H9 (cell line): ENCODE measurements around the gene GPAT3. TPM values are rescaled to one million over a fixed set of nuclear protein-coding genes. Genes with fewer than 3 reads are reported as not detected.

ENCODE experiments used
- DNase-seq: peaks from one replicate; pipeline ENCODE4 v3.0.0-alpha.2; 2017
- H2AFZ ChIP-seq: one replicate; pipeline ENCODE4 v1.6.1; 2013; ENCODE audit warnings: mild to moderate bottlenecking, low read length, control low read depth, moderate library complexity
- H2AK5ac ChIP-seq: 2 replicates; pipeline ENCODE4 v1.6.1; 2013; ENCODE audit warnings: low read length, control low read depth, mixed read lengths; ENCODE audit not compliant: insufficient read length
- H2BK120ac ChIP-seq: one replicate; pipeline ENCODE4 v1.6.1; 2013; ENCODE audit warnings: low read depth, mild to moderate bottlenecking, low read length, control low read depth, inconsistent platforms; ENCODE audit not compliant: poor library complexity, severe bottlenecking
- H2BK12ac ChIP-seq: 2 replicates; pipeline ENCODE4 v1.6.1; 2013; ENCODE audit warnings: low read length, control low read depth, mixed read lengths, low read depth; ENCODE audit not compliant: insufficient read length
- H2BK15ac ChIP-seq: 2 replicates; pipeline ENCODE4 v1.6.1; 2013; ENCODE audit warnings: low read depth, low read length, control low read depth
- H2BK20ac ChIP-seq: one replicate; pipeline ENCODE4 v1.6.1; 2013; ENCODE audit warnings: low read depth, mild to moderate bottlenecking, low read length, control low read depth, inconsistent platforms; ENCODE audit not compliant: poor library complexity, severe bottlenecking
- H2BK5ac ChIP-seq: 2 replicates; pipeline ENCODE4 v1.6.1; 2013; ENCODE audit warnings: low read length, control low read depth, mixed read lengths; ENCODE audit not compliant: insufficient read length
- H3K14ac ChIP-seq: 2 replicates; pipeline ENCODE4 v1.6.1; 2013; ENCODE audit warnings: low read length, control low read depth; ENCODE audit not compliant: insufficient read depth
- H3K18ac ChIP-seq: 2 replicates; pipeline ENCODE4 v1.6.1; 2013; ENCODE audit warnings: low read depth, mild to moderate bottlenecking, mixed read lengths, low read length, control low read depth; ENCODE audit not compliant: insufficient read length
- H3K23ac ChIP-seq: 2 replicates; pipeline ENCODE4 v1.6.1; 2013; ENCODE audit warnings: low read length, control low read depth, mixed read lengths, low read depth; ENCODE audit not compliant: insufficient read length
- H3K23me2 ChIP-seq: 2 replicates; pipeline ENCODE4 v1.6.1; 2013; ENCODE audit warnings: low read depth, mild to moderate bottlenecking, mixed read lengths, low read length, control low read depth; ENCODE audit not compliant: insufficient read length, poor library complexity, severe bottlenecking
- H3K27ac ChIP-seq: 2 replicates; pipeline ENCODE4 v1.5.1; 2013; ENCODE audit warnings: low read length, control low read depth, mixed read lengths, low read depth; ENCODE audit not compliant: insufficient read length
- H3K27me3 ChIP-seq: 2 replicates; pipeline ENCODE4 v1.6.1; 2013; ENCODE audit warnings: low read length, control low read depth, inconsistent platforms; ENCODE audit not compliant: insufficient read depth
- H3K4ac ChIP-seq: 2 replicates; pipeline ENCODE4 v1.6.1; 2013; ENCODE audit warnings: low read depth, mild to moderate bottlenecking, control low read depth, inconsistent platforms, low read length, moderate library complexity
- H3K4me1 ChIP-seq: 2 replicates; pipeline ENCODE4 v1.6.1; 2013; ENCODE audit warnings: low read length, control low read depth, inconsistent platforms; ENCODE audit not compliant: insufficient read depth
- H3K4me2 ChIP-seq: 2 replicates; pipeline ENCODE4 v1.6.1; 2013; ENCODE audit warnings: low read length, control low read depth, mixed read lengths; ENCODE audit not compliant: insufficient read length, insufficient read depth
- H3K56ac ChIP-seq: 2 replicates; pipeline ENCODE4 v1.6.1; 2013; ENCODE audit warnings: low read depth, mild to moderate bottlenecking, mixed read lengths, low read length, control low read depth; ENCODE audit not compliant: insufficient read length
- H3K79me1 ChIP-seq: 2 replicates; pipeline ENCODE4 v1.6.1; 2013; ENCODE audit warnings: low read depth, mild to moderate bottlenecking, moderate library complexity, low read length, control low read depth, inconsistent platforms; ENCODE audit not compliant: insufficient read depth, poor library complexity, severe bottlenecking
- H3K79me2 ChIP-seq: 2 replicates; pipeline ENCODE4 v1.6.1; 2013; ENCODE audit warnings: low read length, control low read depth, inconsistent platforms; ENCODE audit not compliant: insufficient read depth
- H3K9ac ChIP-seq: 2 replicates; pipeline ENCODE4 v1.6.1; 2013; ENCODE audit warnings: low read length, control low read depth, mixed read lengths; ENCODE audit not compliant: insufficient read length; ENCODE audit errors: extremely low read depth
- H3K9me3 ChIP-seq: one replicate; pipeline ENCODE4 v1.6.1; 2013; ENCODE audit warnings: low read depth, low read length, inconsistent platforms; ENCODE audit not compliant: control insufficient read depth
- H3T11ph ChIP-seq: one replicate; pipeline ENCODE4 v1.6.1; 2013; ENCODE audit warnings: mild to moderate bottlenecking, low read length, control low read depth, inconsistent platforms
- H4K20me1 ChIP-seq: one replicate; pipeline ENCODE4 v1.6.1; 2013; ENCODE audit not compliant: control insufficient read depth, insufficient read length, insufficient read depth
- H4K5ac ChIP-seq: 2 replicates; pipeline ENCODE4 v1.6.1; 2013; ENCODE audit warnings: low read depth, mild to moderate bottlenecking, mixed read lengths, low read length, control low read depth; ENCODE audit not compliant: insufficient read length
- H4K8ac ChIP-seq: replicated peaks from 2 replicates; pipeline ENCODE4 v1.6.1; 2013; ENCODE audit warnings: low read length, control low read depth, mixed read lengths, low read depth; ENCODE audit not compliant: insufficient read length
- H4K91ac ChIP-seq: 2 replicates; pipeline ENCODE4 v1.6.1; 2013; ENCODE audit warnings: low read depth, mild to moderate bottlenecking, moderate library complexity, mixed read lengths, low read length, control low read depth; ENCODE audit not compliant: insufficient read length
- H3K27ac Mint-ChIP-seq, 3 experiments: 2 replicates in 2 of 3; 3 replicates in 1 of 3; pipeline ENCODE4 v1.8.0; 2020 to 2021; ENCODE audit warnings: mixed read lengths in 3 of 3, mild to moderate bottlenecking in 1 of 3, moderate library complexity in 1 of 3
- H3K27me3 Mint-ChIP-seq: 2 replicates; pipeline ENCODE4 v1.8.0; 2021; ENCODE audit warnings: low read depth, mild to moderate bottlenecking, moderate library complexity, mixed read lengths
- H3K36me3 Mint-ChIP-seq, 3 experiments: 2 replicates in 2 of 3; 3 replicates in 1 of 3; pipeline ENCODE4 v1.8.0; 2020 to 2021; ENCODE audit warnings: low read depth in 3 of 3, mixed read lengths in 3 of 3; ENCODE audit not compliant: insufficient read depth in 1 of 3
- H3K4me1 Mint-ChIP-seq, 2 experiments: 2 replicates each; pipeline ENCODE4 v1.8.0; 2020; ENCODE audit warnings: mixed read lengths in 2 of 2
- H3K4me3 Mint-ChIP-seq, 2 experiments: 2 replicates in 1 of 2; 3 replicates in 1 of 2; pipeline ENCODE4 v1.8.0; 2020 to 2021; ENCODE audit warnings: mild to moderate bottlenecking in 2 of 2, mixed read lengths in 2 of 2, moderate library complexity in 1 of 2
- H3K9me3 Mint-ChIP-seq, 2 experiments: 2 replicates in 1 of 2; 3 replicates in 1 of 2; pipeline ENCODE4 v1.8.0; 2020; ENCODE audit warnings: mild to moderate bottlenecking in 2 of 2, mixed read lengths in 2 of 2, moderate library complexity in 1 of 2
- whole genome bisulfite sequencing: extraction: QIAGEN DNeasy Blood & Tissue Kit; methylation state at CpG from one replicate; pipeline ENCODE4 v1.1.7; 2013; ENCODE audit warnings: missing lambda C conversion rate, low lambda C conversion rate, mixed read lengths; ENCODE audit not compliant: insufficient read length; ENCODE audit errors: extremely low coverage; 5-methylcytosine and 5-hydroxymethylcytosine counted together
- total RNA-seq: library from RNA; stranded (reverse); gene quantifications from 2 replicates; pipeline ENCODE4 v1.2.1, GENCODE V29; 2021
- TF ChIP-seq, protein P1 (sequence below): fragments of 200-600 bp; sonication (generic); conservative IDR thresholded peaks from 3 replicates; pipeline ENCODE4 v1.8.0; 2021; ENCODE audit warnings: antibody characterized with exemption, mild to moderate bottlenecking

Gene GPAT3
- total RNA-seq, 1 experiment from 2014 or later: 1.8 TPM

DNA sequence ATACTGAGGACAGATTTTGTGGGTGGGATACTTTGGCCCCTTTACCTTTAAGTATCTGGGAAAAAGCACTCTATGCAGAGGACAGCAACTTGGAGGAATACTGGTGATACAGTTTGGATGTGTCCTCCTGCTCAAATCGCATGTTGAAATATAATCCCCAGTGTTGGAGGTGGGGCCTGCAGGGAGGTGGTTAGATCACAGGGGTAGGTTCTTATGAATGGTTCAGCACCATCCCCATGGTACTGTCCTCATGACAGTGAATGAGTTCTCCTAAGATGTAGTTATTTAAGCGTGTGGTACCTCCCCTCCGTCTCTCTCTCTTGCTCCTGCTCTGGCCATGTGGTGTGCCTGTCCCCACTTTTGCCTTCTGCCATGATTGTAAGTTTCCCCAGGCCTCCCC is 24.6 kb downstream of the GPAT3 start:
- H4K91ac ChIP-seq: no peak overlapping the region
- H3T11ph ChIP-seq: no peak overlapping the region
- no peaks in the 10 kb centered on the region for H3K9me3 Mint-ChIP-seq
- WGBS: no CpG with 5 or more reads among the region's 3 CpGs
- H3K27me3 ChIP-seq: no peaks in the 10 kb centered on the region
- no peak for DNase-seq
- H2BK20ac ChIP-seq: no peak overlapping the region
- H3K9me3 ChIP-seq: no peaks in the 10 kb centered on the region
- H3K56ac ChIP-seq: no peak overlapping the region
- no peak overlapping the region for H2AK5ac ChIP-seq
- no peak overlapping the region for H3K4me3 Mint-ChIP-seq
- no peak overlapping the region for H3K14ac ChIP-seq
- no peak overlapping the region for H2BK15ac ChIP-seq
- H4K8ac ChIP-seq: no peak overlapping the region
- no peaks in the 10 kb centered on the region for H3K36me3 Mint-ChIP-seq
- H3K79me1 ChIP-seq: no peaks in the 10 kb centered on the region
- H3K9ac ChIP-seq: no peak overlapping the region
- no peak overlapping the region for H3K18ac ChIP-seq
- H2BK12ac ChIP-seq: no peak overlapping the region
- H3K79me2 ChIP-seq: no peaks in the 10 kb centered on the region
- no peak overlapping the region for H2BK5ac ChIP-seq
- no peak overlapping the region for H4K5ac ChIP-seq
- H3K27me3 Mint-ChIP-seq: peaks cover 3% of the 10 kb centered on the region; the same call in 1 of the 2 replicates
- H3K4me1 ChIP-seq: no peaks in the 10 kb centered on the region
- no peak overlapping the region for H3K27ac Mint-ChIP-seq
- no peaks in the 10 kb centered on the region for H4K20me1 ChIP-seq
- no peaks in the 10 kb centered on the region for H3K4me1 Mint-ChIP-seq
- H3K23ac ChIP-seq: no peak overlapping the region
- no peak overlapping the region for H2AFZ ChIP-seq
- H3K4ac ChIP-seq: no peak overlapping the region
- H3K4me2 ChIP-seq: no peak overlapping the region
- TF ChIP-seq, protein P1, sequence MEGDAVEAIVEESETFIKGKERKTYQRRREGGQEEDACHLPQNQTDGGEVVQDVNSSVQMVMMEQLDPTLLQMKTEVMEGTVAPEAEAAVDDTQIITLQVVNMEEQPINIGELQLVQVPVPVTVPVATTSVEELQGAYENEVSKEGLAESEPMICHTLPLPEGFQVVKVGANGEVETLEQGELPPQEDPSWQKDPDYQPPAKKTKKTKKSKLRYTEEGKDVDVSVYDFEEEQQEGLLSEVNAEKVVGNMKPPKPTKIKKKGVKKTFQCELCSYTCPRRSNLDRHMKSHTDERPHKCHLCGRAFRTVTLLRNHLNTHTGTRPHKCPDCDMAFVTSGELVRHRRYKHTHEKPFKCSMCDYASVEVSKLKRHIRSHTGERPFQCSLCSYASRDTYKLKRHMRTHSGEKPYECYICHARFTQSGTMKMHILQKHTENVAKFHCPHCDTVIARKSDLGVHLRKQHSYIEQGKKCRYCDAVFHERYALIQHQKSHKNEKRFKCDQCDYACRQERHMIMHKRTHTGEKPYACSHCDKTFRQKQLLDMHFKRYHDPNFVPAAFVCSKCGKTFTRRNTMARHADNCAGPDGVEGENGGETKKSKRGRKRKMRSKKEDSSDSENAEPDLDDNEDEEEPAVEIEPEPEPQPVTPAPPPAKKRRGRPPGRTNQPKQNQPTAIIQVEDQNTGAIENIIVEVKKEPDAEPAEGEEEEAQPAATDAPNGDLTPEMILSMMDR: no peak
- H3K27ac ChIP-seq: no peak overlapping the region
- H2BK120ac ChIP-seq: no peak overlapping the region
- H3K23me2 ChIP-seq: no peaks in the 10 kb centered on the region
